Measurements from ENCODE around the gene FAM13A.

Gene FAM13A

DNA sequence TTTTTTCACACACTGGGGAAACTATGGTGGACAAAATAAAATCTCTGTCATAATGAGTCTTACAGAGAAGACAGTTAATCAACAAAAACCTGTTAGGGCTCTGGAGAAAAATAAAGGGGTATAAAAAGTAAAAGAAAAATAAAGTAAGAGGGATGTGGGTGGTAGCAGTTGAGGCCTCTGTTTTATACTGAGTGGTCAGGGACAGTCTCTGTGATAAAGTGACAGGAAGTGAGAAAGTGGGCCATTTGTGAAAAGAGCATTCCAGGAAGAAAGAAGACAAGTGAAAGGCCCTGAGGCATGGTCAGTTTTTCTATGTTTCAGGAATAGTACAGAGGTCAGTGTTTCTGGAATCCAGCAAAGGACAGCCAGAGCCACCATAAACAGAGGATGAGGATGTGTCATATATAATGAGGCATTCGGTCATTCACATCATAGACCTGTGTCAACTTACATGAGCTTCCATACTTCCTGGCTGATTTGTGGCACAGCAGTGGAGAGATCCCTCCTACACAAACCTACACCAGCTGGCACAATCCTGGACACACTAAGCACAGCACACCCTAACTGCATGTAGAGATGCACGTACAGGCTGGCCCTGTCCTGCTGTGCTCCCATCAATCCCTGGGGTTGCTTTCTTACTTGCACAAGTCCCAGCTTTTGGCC, 295.0 kb downstream of the FAM13A start:
- no peak for DNase-seq

DNA sequence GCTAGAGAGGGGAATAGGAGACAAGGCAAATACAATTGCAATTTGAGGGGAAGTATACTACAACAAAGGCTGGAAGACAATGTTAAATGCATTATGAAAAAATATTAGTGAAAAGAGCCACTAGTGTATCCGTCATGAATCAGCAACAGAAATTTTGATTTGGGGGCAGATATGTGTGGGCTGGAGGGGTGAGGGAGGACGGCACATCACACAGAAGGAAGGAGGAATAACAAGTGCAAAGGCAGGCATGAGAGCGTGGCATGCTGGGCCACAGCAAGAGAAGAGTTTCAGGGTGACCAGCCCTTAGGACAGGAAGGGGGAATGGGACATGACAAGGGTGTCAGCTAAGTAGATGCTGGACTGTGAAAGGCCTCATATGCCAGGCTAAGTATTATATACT, 295.6 kb downstream of the FAM13A start:
- DNase-seq: no peak

DNA sequence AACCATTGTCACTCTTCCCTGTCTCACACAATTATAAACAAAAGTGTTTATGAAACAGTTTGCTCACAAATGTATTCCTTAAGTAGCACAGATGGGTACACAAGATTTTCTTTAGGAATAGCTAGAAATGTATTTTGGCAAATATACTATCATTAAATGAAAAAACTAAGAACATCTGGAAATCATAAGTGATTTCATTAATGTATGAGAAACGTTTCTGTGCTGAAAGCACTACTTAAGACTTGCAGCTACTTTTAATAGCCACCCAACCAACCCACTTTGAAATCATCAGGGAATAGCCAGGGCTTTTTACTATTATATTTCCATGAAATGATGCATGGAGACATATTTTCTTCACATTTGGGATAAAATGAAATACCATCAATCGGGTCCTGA, 297.1 kb downstream of the FAM13A start:
- DNase-seq: no peak

DNA sequence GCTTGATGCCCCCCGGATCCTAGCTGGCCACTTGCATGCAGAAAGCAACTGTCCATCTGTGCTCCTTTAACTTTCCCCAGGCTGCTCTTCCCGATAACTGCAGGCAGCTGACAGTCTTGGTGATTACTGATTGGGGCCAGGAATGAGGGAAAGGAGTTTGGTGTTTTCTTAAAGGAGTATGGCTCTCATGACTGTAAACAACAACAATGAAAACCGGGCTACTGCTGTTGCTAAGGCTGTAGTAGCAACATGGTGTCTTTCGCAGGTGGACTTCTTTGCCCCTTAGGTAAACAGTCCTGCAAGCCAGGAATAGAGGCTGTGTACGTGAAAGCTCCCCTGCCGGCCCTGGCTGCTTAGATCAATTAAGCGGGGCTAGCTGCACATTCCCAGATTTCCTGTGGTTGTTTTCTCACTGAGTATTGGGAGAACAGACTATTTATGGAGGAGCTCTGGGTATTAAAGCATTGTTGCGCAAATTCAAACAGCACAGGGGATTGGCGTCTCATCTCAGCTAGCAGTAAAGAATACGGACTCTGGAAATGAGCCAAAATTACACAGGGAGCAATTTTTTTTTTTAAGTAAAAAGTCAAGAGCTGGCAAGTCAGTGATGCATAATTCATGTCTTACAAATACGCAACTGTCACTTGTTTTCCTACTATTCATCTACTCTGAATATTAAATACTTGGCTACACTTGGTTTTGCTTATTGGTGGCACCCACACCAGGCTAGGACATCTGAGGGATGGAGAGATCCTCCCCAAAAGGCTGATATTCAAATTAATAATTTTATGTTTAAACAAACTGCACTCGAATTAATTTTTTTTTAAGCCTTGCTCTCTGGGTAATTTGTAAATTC, 297.7 kb downstream of the FAM13A start:
- DNase-seq: no peak

DNA sequence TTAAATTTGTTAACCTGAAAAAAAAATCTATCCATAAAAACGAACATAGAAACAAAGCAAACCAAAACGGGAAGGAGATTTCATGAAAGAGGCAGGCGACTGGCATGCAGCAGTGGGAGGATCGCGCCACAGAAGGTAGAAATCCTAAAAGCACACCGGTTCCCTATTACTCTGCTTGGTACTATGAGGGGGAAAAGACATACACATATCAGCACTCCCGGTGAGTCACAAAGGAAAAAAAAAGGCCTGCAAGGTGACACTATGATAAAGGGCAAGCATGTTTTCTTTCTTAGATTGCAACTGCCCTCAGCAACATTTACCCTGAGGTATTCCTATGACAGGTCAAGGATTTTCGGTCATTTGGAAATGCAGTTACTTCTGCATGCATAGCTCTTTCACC, 298.7 kb downstream of the FAM13A start:
- no peak for DNase-seq

DNA sequence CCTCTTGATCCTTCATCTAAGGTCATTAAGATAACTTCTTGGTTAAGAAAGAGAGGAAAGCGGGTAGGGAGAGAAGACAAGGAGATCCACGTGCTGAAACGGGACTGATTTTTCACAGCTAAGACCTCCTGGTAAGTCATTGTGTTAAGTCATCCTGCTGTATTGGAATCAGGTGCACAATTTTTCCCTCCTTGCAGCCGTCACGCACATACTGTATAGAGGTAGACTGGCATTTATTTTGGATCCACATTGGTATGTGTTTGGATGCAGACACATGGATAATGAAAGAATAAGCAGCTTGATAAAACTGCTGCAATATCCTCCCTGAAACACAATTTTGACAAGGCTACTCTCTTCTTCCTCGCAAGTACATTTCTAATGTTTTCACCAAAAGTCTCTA, 299.2 kb downstream of the FAM13A start:
- no peak for DNase-seq

DNA sequence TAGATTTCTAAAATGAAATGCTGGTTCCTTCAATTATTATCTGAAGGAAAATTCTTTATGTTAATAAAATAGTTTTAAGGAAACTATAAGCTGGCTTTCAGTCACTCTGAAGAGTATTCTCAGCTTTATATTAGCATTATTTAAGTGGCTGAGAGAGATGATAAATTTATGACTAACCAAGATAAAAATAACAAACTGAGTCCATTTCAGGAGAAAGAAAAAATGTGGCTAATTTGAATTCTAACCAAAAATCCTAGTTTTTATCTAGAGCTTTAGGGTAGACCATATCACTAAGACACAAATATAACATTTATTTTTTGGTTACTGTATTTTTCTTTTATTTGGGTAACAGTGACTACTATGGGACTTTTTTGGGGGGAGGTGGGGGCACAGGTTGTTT, 299.9 kb downstream of the FAM13A start:
- no peak for DNase-seq

DNA sequence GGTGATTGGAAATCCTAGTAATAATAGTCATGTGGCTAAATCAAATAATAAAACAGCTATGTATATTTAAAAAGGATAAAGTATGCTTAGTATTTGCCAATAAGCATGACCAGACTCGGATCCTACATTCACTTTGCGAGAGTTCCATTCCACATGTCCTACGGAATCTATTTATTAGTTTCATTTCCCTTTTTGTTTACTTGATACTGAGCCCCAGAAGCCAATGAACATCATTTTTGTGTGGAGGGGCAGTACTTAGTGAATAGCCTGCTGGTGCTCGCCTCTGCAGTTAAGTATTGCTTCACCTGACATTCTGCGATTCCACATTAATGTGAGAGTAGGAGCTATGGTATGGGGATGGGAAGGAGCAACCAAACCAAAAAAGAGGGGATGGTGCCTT, 300.8 kb downstream of the FAM13A start:
- DNase-seq: no peak

DNA sequence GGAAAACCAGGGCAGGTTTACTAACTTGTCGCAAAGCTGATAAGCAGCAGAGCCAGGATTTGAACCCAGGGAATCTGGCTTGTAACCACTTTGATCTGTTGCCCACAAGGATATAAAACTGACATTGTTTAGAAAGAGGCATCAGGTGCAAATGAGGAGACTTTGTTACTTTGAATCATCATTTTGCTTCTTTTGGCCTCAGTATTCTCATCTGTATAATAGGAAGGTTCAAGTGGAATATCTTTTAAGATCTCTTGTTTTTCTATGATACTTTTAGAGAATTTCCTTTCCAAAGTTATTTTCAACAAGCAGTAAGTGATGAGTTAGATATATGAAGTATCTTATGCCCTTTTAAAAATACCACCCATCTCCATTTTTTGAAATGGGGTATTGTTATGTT, 301.5 kb downstream of the FAM13A start:
- no peak for DNase-seq

DNA sequence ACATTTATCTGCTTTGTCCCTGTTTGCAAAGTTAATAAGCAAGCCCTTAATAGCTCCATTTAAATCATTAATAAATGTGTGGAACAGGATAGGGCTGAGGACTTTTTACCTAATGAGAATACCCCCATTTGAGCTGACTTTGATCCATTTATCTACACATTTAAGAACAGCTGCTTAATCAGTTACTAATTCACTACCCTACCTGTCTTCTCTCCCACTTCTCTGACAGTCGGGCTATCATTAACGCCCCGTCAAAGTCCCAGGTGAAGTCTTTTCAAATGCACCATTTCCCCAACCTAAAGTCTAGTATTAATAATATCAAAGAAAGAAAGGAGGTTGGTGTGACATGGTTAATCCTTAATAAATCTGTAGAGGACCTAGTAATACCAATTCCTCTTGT, 302.2 kb downstream of the FAM13A start:
- no peak for DNase-seq

DNA sequence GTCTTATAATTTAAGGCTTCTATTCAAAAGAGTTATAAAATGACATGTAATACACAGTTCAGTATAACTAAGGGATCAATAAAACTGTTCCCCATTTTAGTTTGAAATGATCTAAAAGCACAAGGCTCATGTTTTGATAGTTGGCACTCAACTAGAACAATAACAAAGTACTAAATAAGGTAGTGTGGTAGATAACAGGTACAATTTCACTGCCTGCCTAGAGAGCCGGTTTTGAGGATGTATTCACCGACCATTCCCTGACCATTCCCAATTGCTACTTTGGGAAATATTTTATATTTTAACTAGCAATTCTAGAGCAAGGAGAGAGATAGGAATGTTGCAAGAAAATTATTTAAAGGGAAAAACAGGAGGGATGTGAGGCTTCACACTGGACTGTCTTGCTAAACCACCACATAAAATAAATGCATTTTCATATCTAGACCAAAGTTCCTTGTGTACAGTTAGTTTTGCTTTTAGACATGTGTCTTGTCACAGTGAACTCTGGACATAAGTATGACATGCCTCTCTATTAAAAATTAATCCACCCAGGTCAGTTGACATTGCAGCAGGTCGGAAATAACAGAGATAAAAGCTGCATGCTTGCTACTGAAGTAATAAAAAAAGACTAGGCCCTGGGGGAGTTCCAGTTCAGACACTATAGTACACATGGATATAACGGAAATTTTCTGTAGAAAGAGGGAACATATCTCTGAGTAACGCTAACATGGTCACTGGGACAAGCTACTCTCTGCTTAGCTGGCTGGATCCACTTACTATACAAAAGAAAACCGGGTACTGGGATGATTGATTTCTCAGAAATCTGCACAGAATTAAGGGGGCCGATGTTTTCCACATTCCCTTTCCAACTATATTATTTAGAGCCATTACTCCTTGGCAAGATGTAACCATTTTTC, 303.1 kb downstream of the FAM13A start:
- no peak for DNase-seq

DNA sequence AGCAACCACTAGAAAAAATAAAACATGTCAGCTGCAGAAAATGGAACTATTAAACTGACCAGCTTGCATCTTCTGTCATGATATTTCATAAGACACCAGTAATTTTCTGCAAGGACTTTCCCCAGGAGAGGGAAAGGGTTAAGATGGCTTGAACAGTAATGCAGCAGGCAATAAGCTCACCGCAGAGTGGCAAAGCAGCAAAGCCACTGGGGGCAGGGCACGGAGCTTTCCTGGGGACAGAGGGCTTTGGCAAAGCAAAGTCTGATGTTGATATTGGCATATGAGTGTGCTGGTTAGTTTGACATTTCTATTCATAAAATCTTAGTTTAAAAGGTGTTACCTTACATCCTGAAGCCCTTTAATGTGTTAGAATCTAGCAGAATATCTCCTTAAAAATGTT, 304.2 kb downstream of the FAM13A start:
- no peak for DNase-seq

DNA sequence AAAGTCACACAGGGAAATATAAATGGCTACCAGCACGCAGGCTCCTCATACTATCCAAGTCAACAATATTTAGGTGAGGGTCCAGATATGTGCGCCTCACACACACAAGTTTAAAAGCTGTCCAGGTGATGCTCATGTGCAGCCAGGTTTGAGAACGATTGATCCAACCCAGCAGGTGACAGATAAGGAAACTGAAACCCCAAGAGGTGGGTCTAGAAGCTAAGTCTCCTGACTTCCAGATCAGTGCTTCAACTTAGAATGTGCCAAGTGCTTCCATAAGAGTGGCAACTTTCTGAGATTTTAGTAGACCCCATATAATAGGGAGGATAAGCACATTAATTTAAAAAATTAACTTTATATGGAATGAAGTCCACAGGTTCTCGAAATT, 304.9 kb downstream of the FAM13A start:
- no peak for DNase-seq

DNA sequence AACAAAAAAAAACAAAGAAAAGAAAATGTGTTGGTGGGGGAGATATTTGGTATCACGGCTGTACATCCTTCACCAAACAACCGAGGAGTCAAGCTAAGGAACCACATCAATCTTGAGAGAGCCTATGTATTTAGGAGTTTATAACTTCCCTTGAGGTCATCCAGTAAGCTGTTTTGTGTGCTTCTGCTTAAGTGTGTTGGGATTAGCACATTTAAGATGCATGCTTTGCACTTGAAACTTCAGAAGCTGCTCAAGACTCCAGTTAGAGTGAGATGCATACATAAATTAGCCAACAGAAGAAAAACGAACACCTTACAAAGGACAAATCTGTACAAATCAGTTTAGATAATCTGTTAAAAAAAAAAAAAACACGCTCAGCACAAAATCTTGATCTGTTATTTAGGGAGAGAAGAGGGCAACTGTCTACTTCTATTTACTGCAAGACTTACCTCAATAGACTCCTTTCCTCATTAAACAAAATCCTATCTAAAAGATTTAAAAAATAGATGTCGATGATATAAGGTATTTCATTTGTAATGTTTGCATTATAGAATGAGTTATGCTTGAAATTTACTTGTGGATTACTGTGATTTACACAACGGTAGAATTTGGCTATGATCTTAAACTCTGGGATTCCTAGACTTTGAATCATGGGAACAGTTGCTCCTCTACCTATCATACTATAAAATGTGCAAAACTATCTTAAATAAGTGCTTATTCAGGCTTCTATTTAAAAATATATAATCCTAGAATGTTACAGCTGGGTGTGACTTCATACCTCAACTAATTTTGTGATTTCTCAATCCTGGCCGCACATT, 305.5 kb downstream of the FAM13A start:
- no peak for DNase-seq

DNA sequence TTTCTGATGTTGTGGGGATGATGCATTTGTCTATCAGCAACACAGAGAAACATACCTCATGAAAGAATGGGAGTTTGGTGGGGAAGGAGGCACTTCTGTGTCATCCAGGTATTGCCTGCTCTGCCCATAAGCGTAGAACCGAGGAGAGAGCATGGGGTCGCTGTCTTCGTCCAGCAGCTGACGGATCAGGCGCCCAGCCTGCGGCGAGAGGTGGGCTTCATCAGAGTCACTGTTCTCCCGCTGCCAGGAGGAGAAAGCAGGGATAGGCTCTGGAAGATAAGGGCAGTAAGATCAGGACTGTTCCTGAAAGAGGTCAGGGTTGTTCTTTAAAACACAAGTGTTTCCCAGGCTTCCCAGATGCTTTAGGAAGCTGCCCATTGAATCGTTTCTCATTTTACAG, 306.6 kb downstream of the FAM13A start:
- DNase-seq: no peak

DNA sequence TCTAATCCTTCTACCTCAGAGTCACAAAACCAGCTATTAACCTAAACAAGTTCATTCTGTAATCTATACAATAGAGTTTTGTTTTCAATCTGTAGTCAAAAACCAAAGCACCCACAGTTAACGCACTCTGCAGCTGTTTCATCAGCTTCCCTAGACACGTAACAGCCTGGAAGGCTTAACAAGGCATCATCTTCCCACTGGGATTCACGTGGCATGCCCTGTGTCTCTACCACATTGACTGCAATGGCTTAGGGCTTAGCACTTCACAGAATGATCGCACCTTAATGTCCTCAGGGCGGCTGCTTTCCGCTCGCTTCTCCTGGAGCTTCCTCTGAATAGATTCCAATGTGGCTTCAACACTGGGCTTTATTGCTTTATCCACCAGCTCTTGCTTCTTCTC, 309.6 kb downstream of the FAM13A start:
- no peak for DNase-seq

DNA sequence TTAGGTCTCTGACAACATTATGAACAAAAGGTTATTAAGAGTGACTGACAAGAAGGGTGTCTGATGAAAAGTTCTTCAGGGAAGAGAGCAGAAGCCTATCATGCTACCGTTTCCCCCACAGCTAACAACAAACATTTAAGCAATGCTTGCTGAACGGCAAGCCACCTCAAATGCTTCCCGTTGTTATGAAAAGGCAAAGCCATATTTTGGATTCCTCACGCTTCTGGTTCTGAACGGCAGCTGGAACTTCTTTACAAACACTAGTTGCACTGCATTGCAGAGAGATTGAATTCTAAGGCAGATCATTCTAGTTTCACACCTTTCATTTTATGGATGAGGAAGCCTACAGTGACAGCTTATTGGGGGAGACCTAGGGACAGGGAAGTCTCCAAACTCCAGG, 310.8 kb downstream of the FAM13A start:
- DNase-seq: no peak

DNA sequence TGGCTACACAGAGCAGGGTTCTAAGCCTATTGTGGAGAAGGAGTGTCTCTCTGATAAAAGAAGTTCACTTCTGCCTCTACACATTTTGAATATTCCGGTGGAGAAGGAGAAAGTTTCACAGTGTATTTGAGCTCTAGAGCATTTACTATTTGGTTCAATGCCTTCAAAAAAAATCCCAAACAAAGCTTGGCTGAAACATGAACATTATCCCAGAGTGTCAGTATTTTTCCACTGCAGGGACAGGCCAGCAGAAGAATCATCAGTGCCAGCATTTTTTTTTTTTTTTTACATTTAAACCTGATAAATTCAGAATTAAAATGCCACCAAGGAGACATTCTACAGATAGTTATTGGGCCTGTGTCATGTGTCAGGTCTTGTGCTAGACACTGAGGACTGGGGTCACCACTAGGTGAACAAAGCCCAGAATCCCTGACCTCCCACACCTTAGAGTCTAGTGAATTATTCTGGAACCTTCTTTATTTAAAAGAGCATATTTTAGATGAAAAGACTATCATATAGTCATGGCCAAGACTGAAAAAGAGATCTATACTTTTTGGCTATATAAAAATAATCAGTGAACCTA, 311.3 kb downstream of the FAM13A start:
- DNase-seq: no peak

DNA sequence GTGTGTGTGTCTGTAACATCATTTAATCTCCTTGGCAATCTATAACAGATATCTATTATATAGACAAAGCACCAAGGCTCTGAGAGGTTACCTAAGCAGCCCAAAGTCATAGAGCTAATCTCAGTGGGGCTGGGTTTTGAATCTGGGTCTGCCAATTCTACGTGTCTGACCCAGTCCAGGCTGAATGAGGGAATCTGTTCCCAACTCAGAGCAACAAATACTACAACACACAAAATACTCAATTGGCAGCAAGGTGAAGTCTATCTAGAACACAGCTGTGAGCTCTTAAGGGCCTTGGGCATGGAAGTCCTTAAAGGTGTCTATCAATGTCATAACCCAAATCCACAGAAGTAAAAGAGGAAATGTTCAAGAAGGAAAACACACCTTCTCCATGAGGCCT, 311.8 kb downstream of the FAM13A start:
- DNase-seq: no peak

DNA sequence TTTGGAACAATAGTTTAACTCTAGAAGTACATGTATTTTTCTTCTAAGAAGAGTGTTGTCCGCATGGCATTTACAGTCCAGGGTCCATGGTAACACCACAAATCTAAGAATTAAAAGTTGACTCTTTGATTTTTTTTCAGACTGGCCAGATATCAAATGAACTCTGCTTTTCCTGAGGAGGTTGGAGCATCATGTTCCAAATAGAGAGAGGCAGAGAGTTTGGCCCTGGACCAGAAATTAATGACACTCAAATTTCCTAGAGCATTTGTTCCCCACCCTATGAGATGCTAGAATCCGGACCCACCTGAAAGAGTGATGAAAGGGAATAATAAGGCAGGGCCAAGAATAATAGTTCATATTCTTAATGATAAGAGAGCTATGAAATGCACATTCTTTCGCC, 312.4 kb downstream of the FAM13A start:
- no peak for DNase-seq

DNA sequence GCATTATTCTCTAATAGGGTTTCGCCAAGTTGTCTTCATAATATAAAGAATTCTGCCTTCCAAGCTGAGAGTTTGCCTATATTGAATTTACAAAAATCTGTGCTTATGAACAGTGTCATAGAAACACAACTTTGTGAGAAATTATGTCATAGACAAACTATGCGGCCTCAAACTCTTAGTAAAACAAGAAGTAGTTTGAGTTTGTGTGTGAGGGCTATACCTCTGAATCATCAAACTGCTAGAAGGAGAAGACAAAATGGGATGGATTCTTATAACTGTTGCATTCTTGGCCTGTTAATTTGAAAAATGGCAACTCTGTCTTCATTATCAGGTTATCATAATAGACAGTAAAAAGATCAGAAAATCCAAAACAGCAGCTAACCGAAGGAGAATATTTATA, 313.3 kb downstream of the FAM13A start:
- no peak for DNase-seq

DNA sequence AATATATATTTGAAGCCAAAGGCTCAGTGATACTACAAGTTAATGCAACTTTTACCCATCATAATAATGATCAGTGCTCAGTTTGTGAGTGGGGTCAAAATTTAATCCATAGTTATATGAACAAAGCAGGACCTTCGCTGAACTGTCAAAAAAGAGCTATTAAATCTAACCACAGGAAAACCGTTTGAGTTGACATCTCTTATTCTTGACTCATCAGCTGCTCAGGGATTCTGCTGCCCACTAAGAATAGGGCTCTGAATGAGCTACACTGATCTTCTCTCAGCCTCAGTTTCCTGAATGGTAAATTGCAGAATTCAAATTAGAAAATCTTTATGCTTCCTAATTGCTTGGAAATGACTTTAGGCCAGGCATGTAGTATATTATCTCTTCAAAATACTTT, 314.4 kb downstream of the FAM13A start:
- no peak for DNase-seq
